GM18508 (cell line): ENCODE data around the gene PTH1R.

ENCODE experiments used
- ATAC-seq: cut with Tn5 transposase; IDR thresholded peaks from one replicate; pipeline ENCODE4 v1.9.1; 2021; ENCODE audit warnings: moderate number of reproducible peaks; ENCODE audit not compliant: insufficient read depth, unreplicated experiment

PTH1R gene

GRCh38 chr3:46924921-46925584, 47.5 kb downstream of the PTH1R start:
- no peak for ATAC-seq

GRCh38 chr3:46925585-46925934, 48.0 kb downstream of the PTH1R start:
- ATAC-seq: no peak

GRCh38 chr3:46926039-46926438, 48.5 kb downstream of the PTH1R start:
- no peak for ATAC-seq

GRCh38 chr3:46926447-46926846, 48.9 kb downstream of the PTH1R start:
- no peak for ATAC-seq

- ATAC-seq: peak; percentile 38
Measured at GRCh38 chr3:46926871-46927717, 49.6 kb downstream of the PTH1R start.

- no peak for ATAC-seq
Measured at GRCh38 chr3:46927718-46928073, 50.2 kb downstream of the PTH1R start.

- no peak for ATAC-seq
Measured at GRCh38 chr3:46928282-46928681, 50.8 kb downstream of the PTH1R start.

- ATAC-seq: no peak
Measured at GRCh38 chr3:46929324-46929723, 51.8 kb downstream of the PTH1R start.

GRCh38 chr3:46930166-46930944, 52.8 kb downstream of the PTH1R start:
- ATAC-seq: no peak

- ATAC-seq: no peak
Measured at GRCh38 chr3:46930945-46931403, 53.5 kb downstream of the PTH1R start.

GRCh38 chr3:46931631-46932331, 54.3 kb downstream of the PTH1R start:
- no peak for ATAC-seq

GRCh38 chr3:46932455-46933225, 55.1 kb downstream of the PTH1R start:
- ATAC-seq: no peak

GRCh38 chr3:46933261-46933660, 55.7 kb downstream of the PTH1R start:
- ATAC-seq: no peak

- ATAC-seq: no peak
Measured at GRCh38 chr3:46934072-46934471, 56.6 kb downstream of the PTH1R start.

GRCh38 chr3:46934498-46935167, 57.1 kb downstream of the PTH1R start:
- no peak for ATAC-seq

- no peak for ATAC-seq
Measured at GRCh38 chr3:46935168-46935858, 57.8 kb downstream of the PTH1R start.

GRCh38 chr3:46935989-46936558, 58.6 kb downstream of the PTH1R start:
- ATAC-seq: no peak

GRCh38 chr3:46936733-46937250, 59.3 kb downstream of the PTH1R start:
- no peak for ATAC-seq
